ENCODE data around the gene CARD19. TPM values are rescaled to one million over a fixed set of nuclear protein-coding genes. Genes with fewer than 3 reads are reported as not detected.

Gene CARD19
- total and polyA plus RNA-seq, 2 experiments from 2014 or later, result 36.8 to 48.3 TPM

DNA sequence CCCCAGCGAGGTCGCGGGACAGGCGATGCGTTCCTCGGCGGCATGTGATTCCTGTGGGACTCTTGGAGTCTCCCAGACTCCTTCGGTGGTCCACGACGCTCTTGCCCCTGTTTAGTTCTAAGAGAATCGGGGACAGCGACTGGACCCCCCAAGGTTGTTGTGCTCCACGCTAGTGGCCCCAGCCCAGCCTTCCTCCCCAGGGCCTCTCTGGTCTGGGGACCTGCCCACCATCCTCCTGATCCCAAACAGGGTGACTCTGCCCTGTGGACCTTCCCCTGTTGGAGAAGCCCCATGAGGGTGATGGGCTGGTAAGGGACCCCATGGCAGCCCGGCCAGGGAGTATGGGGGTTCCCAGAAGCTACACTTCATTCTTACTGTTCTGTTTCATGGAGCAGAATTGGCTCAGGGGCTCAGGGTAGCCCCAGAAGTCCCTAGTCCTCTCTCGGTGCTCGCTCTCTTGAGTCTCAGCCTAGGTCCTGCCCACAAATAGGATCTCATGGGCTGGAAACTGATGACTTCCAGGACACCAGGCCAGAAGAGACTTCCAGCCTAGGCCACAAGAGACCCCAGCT, 880 bp downstream of the CARD19 start:
- peaks cover 7% of the 10 kb centered on the region for H3K27me3 Mint-ChIP-seq (ENCODE audit: insufficient read depth, low read depth, poor library complexity)
- 0 out of 2 replicates have a peak, but pooled peaks cover 3% of the 10 kb centered on the region for H3K4me1 ChIP-seq (ENCODE audit: insufficient read depth)
- H3K9me2 ChIP-seq (ENCODE audit: insufficient read depth), result no peaks in the 10 kb centered on the region
- ATAC-seq (no peak), DNase-seq (ENCODE audit: low spot score) (no peak)
- 0 out of 2 replicates have a peak, but pooled peaks cover 8% of the 10 kb centered on the region for H3F3A ChIP-seq (replicated peaks; ENCODE audit: low read depth)
- H3K4me3 Mint-ChIP-seq, result peak overlapping the region; percentile 82
- H2AFZ ChIP-seq, result peak overlapping the region; percentile 97
- no peaks in the 10 kb centered on the region for H3K36me3 Mint-ChIP-seq (ENCODE audit: low read depth)
- no peak overlapping the region for H3K27ac Mint-ChIP-seq
- H3K27me3 ChIP-seq (ENCODE audit: insufficient read depth), result peaks cover 8% of the 10 kb centered on the region; the same call in 1 of the 2 replicates
- H3K4me1 Mint-ChIP-seq, result peaks cover 10% of the 10 kb centered on the region
- H3K27ac ChIP-seq (ENCODE audit: low read depth), result no peak overlapping the region
- peak overlapping the region; percentile 92 for H3K4me3 ChIP-seq
- peaks cover 19% of the 10 kb centered on the region for H3K79me2 ChIP-seq (replicated peaks; ENCODE audit: insufficient read depth)
- no peaks in the 10 kb centered on the region; the same call in 2 of the 3 replicates for H3K9me3 Mint-ChIP-seq
- no peaks in the 10 kb centered on the region; the same call in 1 of the 2 replicates for H4K20me1 ChIP-seq (replicated peaks; ENCODE audit: insufficient read depth)
- peak overlapping the region; percentile 94 for H3K4me2 ChIP-seq
- no peak for TF ChIP-seq ZNF114 (CRISPR knock-in tag; IDR thresholded peaks at IDR 0.05)
- TF ChIP-seq, protein P1, sequence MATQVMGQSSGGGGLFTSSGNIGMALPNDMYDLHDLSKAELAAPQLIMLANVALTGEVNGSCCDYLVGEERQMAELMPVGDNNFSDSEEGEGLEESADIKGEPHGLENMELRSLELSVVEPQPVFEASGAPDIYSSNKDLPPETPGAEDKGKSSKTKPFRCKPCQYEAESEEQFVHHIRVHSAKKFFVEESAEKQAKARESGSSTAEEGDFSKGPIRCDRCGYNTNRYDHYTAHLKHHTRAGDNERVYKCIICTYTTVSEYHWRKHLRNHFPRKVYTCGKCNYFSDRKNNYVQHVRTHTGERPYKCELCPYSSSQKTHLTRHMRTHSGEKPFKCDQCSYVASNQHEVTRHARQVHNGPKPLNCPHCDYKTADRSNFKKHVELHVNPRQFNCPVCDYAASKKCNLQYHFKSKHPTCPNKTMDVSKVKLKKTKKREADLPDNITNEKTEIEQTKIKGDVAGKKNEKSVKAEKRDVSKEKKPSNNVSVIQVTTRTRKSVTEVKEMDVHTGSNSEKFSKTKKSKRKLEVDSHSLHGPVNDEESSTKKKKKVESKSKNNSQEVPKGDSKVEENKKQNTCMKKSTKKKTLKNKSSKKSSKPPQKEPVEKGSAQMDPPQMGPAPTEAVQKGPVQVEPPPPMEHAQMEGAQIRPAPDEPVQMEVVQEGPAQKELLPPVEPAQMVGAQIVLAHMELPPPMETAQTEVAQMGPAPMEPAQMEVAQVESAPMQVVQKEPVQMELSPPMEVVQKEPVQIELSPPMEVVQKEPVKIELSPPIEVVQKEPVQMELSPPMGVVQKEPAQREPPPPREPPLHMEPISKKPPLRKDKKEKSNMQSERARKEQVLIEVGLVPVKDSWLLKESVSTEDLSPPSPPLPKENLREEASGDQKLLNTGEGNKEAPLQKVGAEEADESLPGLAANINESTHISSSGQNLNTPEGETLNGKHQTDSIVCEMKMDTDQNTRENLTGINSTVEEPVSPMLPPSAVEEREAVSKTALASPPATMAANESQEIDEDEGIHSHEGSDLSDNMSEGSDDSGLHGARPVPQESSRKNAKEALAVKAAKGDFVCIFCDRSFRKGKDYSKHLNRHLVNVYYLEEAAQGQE (IDR thresholded peaks at IDR 0.05; ENCODE audit: unreplicated experiment), result no peak
- no peak for TF ChIP-seq STAT1 (IDR thresholded peaks at IDR 0.05; ENCODE audit: unreplicated experiment)
- TF ChIP-seq EZH2phosphoT487 (IDR thresholded peaks at IDR 0.05; ENCODE audit: unreplicated experiment), result no peak
- TF ChIP-seq, protein P2, sequence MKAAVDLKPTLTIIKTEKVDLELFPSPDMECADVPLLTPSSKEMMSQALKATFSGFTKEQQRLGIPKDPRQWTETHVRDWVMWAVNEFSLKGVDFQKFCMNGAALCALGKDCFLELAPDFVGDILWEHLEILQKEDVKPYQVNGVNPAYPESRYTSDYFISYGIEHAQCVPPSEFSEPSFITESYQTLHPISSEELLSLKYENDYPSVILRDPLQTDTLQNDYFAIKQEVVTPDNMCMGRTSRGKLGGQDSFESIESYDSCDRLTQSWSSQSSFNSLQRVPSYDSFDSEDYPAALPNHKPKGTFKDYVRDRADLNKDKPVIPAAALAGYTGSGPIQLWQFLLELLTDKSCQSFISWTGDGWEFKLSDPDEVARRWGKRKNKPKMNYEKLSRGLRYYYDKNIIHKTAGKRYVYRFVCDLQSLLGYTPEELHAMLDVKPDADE (IDR thresholded peaks at IDR 0.05), result no peak
- TF ChIP-seq POLR2AphosphoS5 (IDR thresholded peaks at IDR 0.05; ENCODE audit: low read depth), result no peak
- TF ChIP-seq, protein P3, sequence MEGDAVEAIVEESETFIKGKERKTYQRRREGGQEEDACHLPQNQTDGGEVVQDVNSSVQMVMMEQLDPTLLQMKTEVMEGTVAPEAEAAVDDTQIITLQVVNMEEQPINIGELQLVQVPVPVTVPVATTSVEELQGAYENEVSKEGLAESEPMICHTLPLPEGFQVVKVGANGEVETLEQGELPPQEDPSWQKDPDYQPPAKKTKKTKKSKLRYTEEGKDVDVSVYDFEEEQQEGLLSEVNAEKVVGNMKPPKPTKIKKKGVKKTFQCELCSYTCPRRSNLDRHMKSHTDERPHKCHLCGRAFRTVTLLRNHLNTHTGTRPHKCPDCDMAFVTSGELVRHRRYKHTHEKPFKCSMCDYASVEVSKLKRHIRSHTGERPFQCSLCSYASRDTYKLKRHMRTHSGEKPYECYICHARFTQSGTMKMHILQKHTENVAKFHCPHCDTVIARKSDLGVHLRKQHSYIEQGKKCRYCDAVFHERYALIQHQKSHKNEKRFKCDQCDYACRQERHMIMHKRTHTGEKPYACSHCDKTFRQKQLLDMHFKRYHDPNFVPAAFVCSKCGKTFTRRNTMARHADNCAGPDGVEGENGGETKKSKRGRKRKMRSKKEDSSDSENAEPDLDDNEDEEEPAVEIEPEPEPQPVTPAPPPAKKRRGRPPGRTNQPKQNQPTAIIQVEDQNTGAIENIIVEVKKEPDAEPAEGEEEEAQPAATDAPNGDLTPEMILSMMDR (conservative IDR thresholded peaks at IDR 0.05; ENCODE audit: low read depth in 2 of 2), result no peak
- no peak for TF ChIP-seq NANOG (IDR thresholded peaks at IDR 0.05; ENCODE audit: borderline replicate concordance)
- TF ChIP-seq ZNF331 (CRISPR knock-in tag; IDR thresholded peaks at IDR 0.05; ENCODE audit: low read depth), result no peak
- TF ChIP-seq JUNB (IDR thresholded peaks at IDR 0.05; ENCODE audit: unreplicated experiment), result no peak
- no peak for TF ChIP-seq CREB1 (CRISPR knock-in tag; IDR thresholded peaks at IDR 0.05; ENCODE audit: low read depth)
- no peak for TF ChIP-seq ZNF462 (CRISPR knock-in tag; IDR thresholded peaks at IDR 0.05)
- no peak for TF ChIP-seq EZH2 (IDR thresholded peaks at IDR 0.05; ENCODE audit: low read depth, unreplicated experiment)
- no peaks in the 10 kb centered on the region; the same call in 1 of the 2 replicates for H3K36me3 ChIP-seq (ENCODE audit: insufficient read depth)
